ENCODE results near the gene VPS45.

DNA sequence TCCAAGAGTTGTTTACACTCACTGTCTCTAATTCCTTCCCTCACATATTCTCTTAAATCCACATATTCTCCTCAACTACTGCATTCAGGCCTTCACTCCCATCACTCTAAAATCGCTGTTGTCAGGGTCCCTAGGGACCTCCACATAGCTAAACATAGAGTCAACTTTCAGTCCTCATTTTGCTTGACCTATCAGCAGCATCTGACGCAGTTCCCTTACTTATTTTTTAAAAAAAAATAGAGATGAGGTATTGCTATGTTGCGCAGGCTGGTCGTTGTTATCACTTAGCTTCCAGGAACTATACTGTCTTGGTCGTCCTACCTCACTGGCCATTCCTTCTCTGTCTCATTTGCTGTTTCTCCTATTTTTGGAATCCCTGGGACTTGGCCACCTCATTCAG is 70.5 kb downstream of the VPS45 start:
- TF ChIP-seq, protein P1, sequence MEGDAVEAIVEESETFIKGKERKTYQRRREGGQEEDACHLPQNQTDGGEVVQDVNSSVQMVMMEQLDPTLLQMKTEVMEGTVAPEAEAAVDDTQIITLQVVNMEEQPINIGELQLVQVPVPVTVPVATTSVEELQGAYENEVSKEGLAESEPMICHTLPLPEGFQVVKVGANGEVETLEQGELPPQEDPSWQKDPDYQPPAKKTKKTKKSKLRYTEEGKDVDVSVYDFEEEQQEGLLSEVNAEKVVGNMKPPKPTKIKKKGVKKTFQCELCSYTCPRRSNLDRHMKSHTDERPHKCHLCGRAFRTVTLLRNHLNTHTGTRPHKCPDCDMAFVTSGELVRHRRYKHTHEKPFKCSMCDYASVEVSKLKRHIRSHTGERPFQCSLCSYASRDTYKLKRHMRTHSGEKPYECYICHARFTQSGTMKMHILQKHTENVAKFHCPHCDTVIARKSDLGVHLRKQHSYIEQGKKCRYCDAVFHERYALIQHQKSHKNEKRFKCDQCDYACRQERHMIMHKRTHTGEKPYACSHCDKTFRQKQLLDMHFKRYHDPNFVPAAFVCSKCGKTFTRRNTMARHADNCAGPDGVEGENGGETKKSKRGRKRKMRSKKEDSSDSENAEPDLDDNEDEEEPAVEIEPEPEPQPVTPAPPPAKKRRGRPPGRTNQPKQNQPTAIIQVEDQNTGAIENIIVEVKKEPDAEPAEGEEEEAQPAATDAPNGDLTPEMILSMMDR (optimal IDR thresholded peaks at IDR 0.05 in 1 of 3, IDR thresholded peaks at IDR 0.05 in 1 of 3, conservative IDR thresholded peaks at IDR 0.05 in 1 of 3; ENCODE audit: extremely low read depth in 1 of 3, insufficient read depth in 2 of 3, low read length in 3 of 3), result no peak
- no peak for TF ChIP-seq EZH2 (IDR thresholded peaks at IDR 0.05; ENCODE audit: low read length)
